CD4-positive, alpha-beta T cell treated with Interleukin-6 at 100 ng/mL for 8 hours (primary cell): ENCODE data around the gene RAPSN.
A peak's percentile ranks its signal among the peaks of the same experiment; 100 is the strongest.

Source experiments
- DNase-seq: peaks from one replicate; pipeline ENCODE4 v3.0.0-alpha.2; 2020; ENCODE audit warnings: mixed read lengths, low spot score

RAPSN gene

DNA sequence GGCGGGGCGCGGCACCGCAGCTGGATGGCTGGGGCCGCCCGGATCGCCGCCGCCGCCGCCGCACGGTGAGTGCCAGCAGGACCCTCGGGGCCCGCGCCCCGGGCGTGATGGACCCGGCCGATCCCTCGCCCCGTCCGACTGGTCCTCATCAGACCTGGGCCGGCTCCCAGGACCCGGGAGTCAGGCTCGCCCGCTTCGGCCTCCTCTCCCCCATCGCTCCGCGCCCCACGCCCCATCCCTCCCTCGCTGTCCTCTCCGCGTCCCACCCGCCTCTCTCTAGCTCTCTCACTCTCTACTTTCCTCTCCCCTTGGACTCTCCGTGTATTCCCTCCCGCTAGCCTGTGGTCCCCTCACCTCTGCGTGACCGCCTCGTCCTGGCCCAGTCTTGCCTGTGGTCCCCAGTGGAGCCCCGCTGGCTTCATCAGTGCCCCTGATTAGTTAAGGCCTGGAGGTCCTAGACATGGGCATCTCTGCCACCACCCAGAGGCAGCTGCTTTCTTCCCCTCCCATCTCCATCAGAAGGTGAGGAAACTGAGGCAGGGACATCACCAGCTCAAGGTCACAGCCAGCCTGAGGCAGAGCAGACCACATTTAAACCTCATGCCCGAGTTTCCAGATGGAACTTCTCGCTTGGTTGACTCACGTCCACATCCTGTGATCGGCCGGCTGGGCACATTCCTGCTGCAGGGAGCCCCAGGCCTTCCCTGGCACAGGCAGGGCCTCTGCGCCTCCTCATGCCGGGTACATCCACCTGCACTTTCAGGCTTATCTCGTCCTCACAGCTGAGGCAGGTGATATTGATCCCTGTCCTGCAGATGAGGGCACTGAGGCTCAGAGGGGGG, 40.1 kb downstream of the RAPSN start:
- DNase-seq: no peak

DNA sequence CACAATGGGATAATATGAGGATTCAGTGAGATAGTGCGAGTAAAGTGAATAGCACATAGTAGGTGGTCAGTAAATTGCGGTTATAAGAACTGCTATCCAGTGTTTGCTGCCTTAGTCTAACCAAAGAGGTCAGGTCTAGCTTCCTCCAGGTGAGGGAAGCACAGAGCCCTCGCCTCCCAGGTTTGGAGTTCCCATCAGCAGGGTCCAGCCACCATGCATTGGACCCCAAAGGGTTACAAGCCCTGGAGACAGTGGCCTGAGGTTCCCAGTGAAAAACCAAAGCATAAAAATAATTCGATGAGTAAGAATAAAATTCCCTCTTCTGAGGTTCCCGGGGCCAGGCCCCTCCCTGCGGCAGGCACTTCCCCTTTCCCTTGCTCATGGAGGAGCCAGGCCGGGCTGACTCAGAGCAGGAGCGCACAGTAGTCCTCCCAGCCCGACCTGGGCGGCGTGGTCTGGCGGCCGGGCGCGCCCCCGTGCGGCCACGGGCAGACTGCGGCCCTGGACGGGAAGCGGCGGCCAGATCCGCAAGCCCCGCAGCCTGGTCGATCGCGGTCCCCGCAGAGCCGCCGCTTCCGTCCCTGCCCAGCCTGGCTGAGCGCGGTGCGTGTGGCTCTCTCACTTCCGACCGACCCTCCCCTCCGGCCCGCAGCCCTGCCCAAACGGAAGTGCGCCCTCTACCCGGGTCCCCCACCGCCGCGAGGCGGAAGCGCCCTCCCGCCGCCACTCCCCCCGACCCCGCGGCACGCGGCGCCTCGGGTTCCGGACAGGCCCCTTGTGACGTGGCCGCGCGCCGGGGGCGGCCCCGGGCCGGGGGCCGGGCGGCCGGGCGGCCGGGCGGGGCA, 41.0 kb downstream of the RAPSN start, which contains the start of gene SLC39A13:
SLC39A13 (plus strand) TSS at position 845 of the 845 bp plus-strand sequence. CDS start 1,505 bp downstream, outside the sequence.
- DNase-seq: peak; percentile 87

GRCh38 chr11:47406896-47407745, 41.8 kb downstream of the RAPSN start:
- no peak for DNase-seq

DNA sequence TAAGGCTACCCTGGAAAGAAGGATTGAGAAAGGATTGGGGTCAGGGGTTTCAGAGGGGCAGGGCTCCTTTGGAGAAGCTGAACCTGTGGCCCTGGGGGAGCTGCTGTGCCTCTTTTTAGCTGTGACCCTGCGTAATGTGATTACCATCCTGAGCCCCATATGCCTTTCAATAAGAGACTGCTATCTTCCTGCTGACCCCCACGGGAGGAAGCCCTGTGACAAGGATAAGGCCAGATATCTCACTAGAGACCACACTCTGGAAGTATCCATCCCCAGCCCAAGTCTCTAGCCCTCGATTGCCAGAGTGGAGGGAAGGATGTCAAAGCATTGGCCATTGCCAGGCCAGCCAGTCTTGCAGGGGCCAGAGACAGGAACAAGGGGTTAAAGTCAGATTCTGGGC, 45.4 kb downstream of the RAPSN start:
- DNase-seq: no peak

GRCh38 chr11:47403135-47403534, 45.8 kb downstream of the RAPSN start:
- DNase-seq: no peak

DNA sequence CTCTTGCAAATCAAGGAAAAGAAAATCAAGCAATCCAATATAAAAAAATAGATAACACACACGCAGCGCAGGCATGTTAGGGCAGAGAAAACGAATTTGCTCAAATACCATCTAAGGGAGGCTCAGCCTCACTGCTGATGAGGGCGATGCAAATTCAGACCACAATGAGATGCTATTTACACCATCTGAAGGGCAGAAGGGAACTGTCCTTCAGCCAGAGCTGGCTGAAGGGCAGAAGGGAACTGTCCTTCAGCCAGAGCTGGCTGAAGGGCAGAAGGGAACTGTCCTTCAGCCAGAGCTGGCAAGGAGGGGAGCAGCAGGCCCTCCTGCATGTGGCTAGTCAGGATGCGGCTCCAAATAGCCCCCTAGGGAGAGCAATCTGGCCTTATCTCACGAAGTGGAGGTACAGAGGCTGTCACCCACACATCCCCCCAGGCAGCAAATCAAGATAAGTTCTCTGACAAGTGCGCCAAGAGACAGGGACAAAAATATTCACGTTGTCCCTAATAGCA, 48.1 kb downstream of the RAPSN start:
- no peak for DNase-seq

- peak; percentile 44 for DNase-seq
Observed at GRCh38 chr11:47399860-47400767, 48.8 kb downstream of the RAPSN start.

- no peak for DNase-seq
Observed at GRCh38 chr11:47398551-47398950, 50.4 kb downstream of the RAPSN start.

DNA sequence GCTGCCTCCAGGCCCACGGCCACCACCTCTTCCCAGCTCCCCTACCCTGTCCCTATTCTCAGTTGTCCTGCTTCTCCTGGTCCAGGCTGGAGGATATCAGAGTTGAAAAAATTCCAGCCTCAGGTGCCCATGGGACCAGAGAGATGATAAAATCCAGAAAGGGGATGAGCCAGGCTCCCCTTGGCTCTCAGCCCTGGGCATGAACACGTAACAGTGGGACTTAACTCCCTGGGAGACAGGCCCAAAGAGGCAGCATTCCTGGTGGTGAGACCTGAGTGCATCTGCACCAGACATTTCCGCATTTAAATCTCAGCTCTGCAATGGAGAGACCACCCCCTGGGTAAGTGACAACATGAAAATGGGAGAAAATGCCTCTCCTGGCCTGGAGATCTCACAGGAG, 50.9 kb downstream of the RAPSN start:
- no peak for DNase-seq

- no peak for DNase-seq
Observed at GRCh38 chr11:47396049-47396320, 53.0 kb downstream of the RAPSN start.

GRCh38 chr11:47395223-47396048, 53.5 kb downstream of the RAPSN start:
- no peak for DNase-seq

DNA sequence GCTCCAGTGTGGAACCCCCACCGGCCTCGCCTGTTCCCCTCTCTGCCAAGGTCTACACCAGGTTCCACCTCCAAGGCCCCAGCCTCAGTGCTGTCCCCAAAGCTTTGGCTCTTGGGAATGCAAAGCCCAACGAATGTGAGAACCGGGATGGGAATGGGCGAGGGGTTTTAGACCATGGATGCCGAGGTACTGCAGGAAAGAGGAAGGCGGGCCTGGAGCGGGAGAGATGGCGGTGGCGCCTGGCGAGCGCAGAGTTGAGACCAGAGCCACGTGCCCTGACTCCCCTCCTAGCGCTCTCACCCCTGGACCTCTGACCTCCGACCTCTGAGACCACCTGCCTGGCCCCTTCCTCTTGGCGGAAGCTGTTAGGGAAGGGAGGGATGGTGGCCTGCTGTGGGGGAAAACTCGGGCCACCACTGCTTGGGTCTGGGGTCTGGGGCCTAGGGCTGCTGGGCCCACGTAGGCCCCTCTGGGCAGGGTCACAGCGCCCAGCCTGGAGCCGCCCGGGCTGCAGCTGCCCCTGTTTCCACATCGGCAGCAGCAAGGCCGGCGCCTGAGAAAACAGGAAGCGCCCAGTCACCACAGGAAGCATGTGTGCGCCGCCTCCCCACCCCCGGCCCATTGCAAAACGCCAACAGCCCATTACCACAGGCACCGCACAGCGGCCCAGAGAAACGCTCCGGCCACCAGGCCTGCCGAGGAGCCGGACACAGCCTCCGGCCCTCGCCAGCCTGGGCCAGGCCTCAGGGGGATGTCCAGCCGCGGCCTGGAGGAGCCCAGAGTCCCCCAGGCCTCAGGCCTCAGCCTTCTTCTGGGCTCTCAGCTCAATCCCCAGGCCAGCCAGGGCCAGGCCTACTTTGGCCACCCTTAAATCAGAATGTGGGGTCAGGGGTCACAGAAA, 54.4 kb downstream of the RAPSN start:
- peak; percentile 77 for DNase-seq

DNA sequence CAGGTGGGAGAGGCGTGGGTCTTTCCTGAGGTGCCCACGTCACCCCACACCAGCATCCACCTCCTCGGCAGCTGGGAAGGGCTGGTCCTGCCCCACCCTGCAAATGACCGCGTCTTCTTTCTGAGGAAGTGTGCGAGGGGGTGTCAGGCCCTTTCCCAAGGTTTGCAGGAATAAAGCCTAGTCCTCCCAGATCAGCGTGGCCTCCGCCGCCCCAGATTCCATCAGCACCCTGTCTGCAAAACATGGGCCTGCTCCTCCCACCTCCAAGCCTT, 55.0 kb downstream of the RAPSN start:
- DNase-seq: no peak

DNA sequence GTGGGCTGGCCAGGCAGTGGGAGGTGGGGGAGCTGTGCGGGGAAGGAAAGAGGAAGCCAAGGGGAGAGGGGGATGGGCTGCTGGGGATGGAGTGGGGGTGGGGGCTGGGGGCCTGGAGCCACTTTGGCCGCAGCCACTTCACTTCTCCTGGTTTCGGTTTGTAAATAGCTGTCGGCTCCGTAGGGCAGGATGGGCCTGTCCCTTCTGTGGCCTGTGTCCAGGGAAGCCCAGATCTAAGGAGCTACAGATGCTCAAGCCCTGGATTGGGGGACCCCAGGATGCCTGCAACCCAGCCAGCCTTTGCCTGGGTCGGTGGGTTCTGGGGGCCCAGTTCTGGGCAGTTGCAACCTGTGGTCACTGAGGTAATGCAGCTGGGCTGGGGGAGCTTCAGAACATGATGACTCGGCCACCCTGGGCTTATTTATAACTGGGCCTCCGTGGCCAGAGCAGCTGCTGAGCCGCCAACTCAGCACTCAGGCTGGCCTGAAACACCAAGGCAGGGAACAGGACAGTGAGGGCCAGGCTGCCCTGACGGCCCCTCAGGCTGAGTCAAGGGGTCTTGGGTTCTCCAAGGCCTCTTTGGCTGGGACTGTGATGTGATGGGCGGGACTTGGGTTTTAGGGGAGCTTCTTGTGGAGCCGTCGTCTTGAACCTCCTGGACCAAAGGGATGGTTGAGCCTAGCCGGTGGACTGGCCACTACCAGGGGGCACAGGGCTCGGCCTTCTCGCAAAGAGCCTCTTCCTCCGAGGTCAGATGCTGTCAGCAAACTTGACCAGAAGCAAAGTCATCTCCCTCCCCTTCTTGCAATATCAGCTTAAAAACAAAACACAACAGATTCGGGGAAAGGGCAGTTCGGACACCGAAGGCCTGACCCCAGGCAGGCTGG, 55.5 kb downstream of the RAPSN start:
- no peak for DNase-seq

DNA sequence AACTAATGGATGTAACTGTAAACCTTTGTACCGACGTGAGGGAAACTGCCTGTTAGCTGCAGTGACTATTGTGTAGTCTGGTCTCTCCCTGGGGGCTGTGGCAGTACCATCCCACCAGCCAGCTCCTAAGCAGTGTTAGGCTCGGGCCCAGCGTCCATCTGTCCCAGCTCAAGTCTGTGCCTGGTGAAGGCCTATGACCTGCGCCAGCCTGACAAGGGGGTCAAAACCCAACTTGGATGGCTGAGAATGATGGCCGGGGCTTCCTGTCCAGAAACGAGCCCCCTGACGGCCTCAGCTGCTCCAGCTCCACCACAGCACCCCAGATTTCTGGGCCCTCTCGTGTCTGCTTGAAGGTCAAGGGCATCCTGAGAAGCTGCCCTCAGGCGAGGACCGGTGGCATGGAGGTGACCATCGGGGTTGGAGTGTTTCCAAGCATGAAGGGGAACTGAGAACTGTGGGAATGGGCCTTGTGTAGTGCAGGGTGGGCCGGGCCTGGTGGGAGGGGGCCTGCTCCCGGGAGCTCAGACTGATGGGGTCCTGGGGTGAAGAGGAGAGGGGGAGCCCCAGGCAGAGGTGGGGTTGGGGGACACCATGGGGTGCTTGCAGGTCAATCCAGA, 56.3 kb downstream of the RAPSN start:
- no peak for DNase-seq

DNA sequence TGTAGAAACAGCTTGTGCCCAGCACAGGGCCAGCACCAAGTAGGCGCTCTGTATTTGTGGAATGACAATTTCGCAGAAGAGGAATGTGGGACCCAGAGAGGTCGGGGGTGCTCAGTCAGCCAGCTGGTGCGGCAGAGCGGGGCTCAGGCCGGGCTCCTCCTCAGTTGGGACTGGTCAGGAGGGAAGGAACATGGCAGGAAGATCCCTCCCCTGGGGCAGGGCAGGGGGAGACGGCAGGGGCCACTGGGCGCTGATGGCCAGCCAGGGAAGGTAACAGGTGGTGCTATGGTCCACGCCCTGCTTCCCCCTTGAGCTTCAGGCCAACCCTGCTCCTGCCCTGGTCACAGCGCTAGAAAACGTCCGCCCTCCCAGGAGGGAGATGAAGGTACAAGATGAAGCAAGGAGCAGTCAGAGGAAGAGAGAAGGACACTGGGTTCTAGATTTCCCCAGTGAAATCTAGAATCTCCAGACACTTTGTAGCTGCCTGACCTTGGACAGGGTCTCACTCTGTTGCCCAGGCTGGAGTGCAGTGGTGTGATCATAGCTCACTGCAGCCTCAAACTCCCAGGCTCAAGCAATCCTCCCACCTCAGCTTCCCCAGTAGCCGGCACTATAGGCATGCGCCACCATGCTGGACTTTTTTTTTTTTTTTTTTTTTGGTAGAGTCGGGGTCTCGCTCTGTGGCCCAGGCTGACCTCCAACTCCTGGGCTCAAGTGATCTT, 57.1 kb downstream of the RAPSN start:
- DNase-seq: no peak

- no peak for DNase-seq
Observed at GRCh38 chr11:47391077-47391583, 57.8 kb downstream of the RAPSN start.
